ENCODE results near the gene KIAA0513.

The KIAA0513 gene

GRCh38 chr16:85124636-85125346 is 97.2 kb downstream of the KIAA0513 start:
- no peak overlapping the region for H3K27ac ChIP-seq

GRCh38 chr16:85125570-85126393 is 98.2 kb downstream of the KIAA0513 start:
- no peak overlapping the region for H3K27ac ChIP-seq
- no peak for TF ChIP-seq CTCF (IDR thresholded peaks at IDR 0.05; ENCODE audit: low read depth, low read length)
- H3K27me3 ChIP-seq (ENCODE audit: insufficient read depth, low read depth, severe bottlenecking), result no peaks in the 10 kb centered on the region
- no peaks in the 10 kb centered on the region for H3K9me3 ChIP-seq (ENCODE audit: severe bottlenecking)
- no peak overlapping the region for H3K4me3 ChIP-seq (ENCODE audit: low read depth, low read length)
- DNase-seq, result no peak
- H3K36me3 ChIP-seq, result no peaks in the 10 kb centered on the region

More at GRCh38 chr16:85124636-85125346, 97.2 kb downstream of the KIAA0513 start:
- no peak for DNase-seq
- Histone ChIP-seq H3K9me3 (ENCODE audit: severe bottlenecking) (no peaks in the 10 kb centered on the region), H3K36me3 (no peaks in the 10 kb centered on the region), H3K27me3 (ENCODE audit: insufficient read depth, low read depth, severe bottlenecking) (no peaks in the 10 kb centered on the region), H3K4me3 (ENCODE audit: low read depth, low read length) (no peak overlapping the region)
- no peak for TF ChIP-seq CTCF (IDR thresholded peaks at IDR 0.05; ENCODE audit: low read depth, low read length)

DNA sequence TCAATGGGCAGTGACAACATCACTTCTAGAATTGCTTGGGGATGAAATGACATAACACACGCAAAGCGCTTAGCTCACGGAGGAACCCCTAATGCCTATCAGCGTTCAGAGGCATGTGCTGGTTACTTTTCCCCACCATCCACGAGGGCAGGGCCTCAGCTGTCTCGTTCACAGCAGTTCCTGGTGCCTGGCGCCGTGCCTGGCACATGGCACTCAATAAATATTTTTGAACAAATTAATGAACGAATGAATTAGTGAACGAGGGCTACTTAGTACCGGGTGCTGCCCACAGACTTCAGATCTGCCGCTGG is 98.8 kb downstream of the KIAA0513 start:
- H3K4me3 ChIP-seq (ENCODE audit: low read depth, low read length), result no peak overlapping the region
- H3K27me3 ChIP-seq (ENCODE audit: insufficient read depth, low read depth, severe bottlenecking), result no peaks in the 10 kb centered on the region
- TF ChIP-seq CTCF (IDR thresholded peaks at IDR 0.05; ENCODE audit: low read depth, low read length), result no peak
- no peak for DNase-seq
- H3K9me3 ChIP-seq (ENCODE audit: severe bottlenecking), result no peaks in the 10 kb centered on the region
- no peaks in the 10 kb centered on the region for H3K36me3 ChIP-seq
- H3K27ac ChIP-seq, result no peak overlapping the region; the same call in 1 of the 2 replicates

DNA sequence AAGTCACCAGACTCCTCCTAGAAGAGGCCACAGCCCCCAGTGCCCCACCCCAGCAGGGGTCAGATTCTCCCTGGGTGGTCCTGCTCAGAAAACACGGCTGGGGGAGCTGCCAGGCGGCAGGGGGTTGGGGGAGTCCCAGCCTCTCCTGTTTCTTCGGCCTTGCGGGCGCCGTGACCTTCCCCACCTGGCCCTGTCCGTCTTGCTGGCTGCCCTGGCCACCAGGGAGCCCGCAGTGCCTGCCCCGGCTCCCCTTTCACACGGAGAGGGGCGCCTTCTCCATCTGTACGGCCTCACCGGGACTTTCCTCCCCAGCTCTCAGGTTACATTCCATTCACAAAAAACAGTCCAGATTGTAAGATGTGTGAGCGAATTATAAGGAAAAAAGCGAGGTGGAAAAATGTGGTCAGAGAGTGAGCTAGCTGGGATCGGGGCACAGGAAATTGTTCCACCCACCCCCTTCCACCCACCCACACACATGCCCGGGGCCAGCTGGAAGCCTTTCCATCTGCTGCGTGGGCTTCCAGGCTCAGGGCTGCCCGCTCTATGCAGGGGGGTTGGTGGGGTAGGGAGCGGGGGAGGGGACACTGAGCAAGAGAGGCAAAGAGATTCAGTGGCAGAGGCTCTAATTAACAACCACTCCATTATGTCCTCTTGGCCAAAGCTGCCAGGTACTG is 99.2 kb downstream of the KIAA0513 start:
- TF ChIP-seq CTCF (IDR thresholded peaks at IDR 0.05; ENCODE audit: low read depth, low read length), result no peak
- H3K36me3 ChIP-seq, result no peaks in the 10 kb centered on the region
- no peaks in the 10 kb centered on the region for H3K27me3 ChIP-seq (ENCODE audit: insufficient read depth, low read depth, severe bottlenecking)
- peak overlapping the region; percentile 28; the same call in 1 of the 2 replicates for H3K27ac ChIP-seq
- H3K9me3 ChIP-seq (ENCODE audit: severe bottlenecking), result no peaks in the 10 kb centered on the region
- H3K4me3 ChIP-seq (ENCODE audit: low read depth, low read length), result no peak overlapping the region
- peak; percentile 37 for DNase-seq

GRCh38 chr16:85127379-85127723 is 99.8 kb downstream of the KIAA0513 start:
- Histone ChIP-seq H3K36me3 (no peaks in the 10 kb centered on the region), H3K9me3 (ENCODE audit: severe bottlenecking) (no peaks in the 10 kb centered on the region), H3K27ac (no peak overlapping the region), H3K4me3 (ENCODE audit: low read depth, low read length) (no peak overlapping the region), H3K27me3 (ENCODE audit: insufficient read depth, low read depth, severe bottlenecking) (no peaks in the 10 kb centered on the region)
- TF ChIP-seq CTCF (IDR thresholded peaks at IDR 0.05; ENCODE audit: low read depth, low read length), result no peak
- DNase-seq, result no peak

All from WERI-Rb-1 (cell line).